HG03159 (cell line): Measurements from ENCODE around the gene RPTOR.

Experiments used
- ATAC-seq: cut with Tn5 transposase; IDR thresholded peaks from one replicate; pipeline ENCODE4 v1.9.1; 2021; ENCODE audit warnings: mild to moderate bottlenecking, moderate library complexity; ENCODE audit not compliant: unreplicated experiment

Gene RPTOR

GRCh38 chr17:80998118-80998747, 453.6 kb downstream of the RPTOR start:
- no peak for ATAC-seq

GRCh38 chr17:80998748-80999535, 454.3 kb downstream of the RPTOR start:
- no peak for ATAC-seq

- ATAC-seq, result no peak
These were observed 455.1 kb downstream of the RPTOR start for GRCh38 chr17:80999536-81000333.

DNA sequence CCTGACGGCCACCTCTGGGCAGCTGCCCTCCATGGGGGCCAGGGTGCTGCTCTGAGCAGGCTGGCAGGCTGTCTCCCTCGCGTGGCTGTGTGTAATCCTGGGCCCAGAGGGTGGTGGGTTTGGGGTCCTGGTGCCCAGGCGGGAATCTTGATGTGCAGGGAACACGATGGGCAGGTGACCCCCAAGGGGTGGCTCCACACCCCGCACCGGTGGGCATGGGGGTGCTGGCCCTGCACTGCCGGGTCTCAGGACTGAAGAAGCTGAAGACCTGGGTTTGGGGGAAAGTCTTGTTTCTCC, 455.6 kb downstream of the RPTOR start:
- ATAC-seq, result no peak

- ATAC-seq, result no peak
These were observed 456.2 kb downstream of the RPTOR start for GRCh38 chr17:81000631-81001357.

DNA sequence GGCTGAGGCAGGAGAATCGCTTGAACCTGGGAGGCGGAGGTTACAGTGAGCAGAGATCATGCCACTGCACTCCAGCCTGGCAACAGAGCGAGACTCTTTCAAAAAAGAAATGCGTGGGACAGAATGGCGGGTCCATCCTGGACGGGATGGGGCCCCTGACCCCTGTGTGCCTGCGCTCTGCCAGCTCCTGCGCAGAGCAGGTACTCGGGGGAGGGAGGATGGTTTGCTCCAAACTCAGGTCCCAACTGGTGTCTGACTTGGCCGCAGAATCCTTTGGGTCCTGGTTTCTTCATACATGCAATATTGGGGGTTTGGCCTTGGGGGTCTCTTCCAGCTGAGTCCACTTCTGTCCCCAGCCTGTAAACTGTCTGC, 457.4 kb downstream of the RPTOR start:
- ATAC-seq, result no peak

DNA sequence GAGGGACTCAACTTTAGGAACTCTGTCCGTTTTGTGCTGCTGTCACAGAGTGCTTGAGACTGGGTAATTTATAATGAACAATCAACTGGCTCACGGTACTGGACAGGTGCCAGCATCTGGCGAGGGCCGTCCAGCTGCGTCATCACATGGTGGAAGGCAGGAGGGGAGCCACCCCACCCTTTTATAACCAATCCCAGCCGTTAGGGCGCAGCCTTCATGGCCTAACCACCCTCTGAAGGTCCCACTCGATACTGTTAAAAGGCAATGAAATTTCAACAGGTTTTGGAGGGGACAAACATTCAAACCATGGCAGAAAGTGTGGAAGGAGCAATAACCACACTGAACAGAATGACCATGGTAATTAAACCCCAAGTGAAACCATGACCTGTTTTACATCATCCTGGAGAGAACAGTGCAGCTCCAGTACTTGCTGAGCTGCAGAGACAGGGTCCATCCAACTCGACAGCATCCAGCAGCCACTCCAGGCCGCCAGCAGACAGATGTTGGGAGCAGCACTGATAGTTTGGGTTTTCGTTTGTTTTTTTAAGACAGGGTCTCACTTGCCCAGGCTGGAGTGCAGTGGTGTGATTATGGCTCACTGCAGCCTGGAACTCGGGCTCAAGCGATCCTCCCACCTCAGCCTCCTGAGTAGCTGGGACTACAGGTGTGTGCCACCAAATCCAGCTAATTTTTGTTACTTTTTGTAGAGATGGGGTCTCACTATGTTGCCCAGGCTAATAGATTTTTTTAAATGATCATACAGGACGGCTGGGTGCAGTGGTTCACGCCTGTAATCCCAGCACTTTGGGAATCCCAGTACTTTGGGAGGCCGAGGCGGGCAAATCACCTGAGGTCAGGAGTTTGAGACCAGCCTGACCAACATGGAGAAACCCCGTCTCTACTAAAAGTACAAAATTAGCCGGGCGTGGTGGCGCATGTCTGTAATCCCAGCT, 458.0 kb downstream of the RPTOR start:
- ATAC-seq, result no peak

DNA sequence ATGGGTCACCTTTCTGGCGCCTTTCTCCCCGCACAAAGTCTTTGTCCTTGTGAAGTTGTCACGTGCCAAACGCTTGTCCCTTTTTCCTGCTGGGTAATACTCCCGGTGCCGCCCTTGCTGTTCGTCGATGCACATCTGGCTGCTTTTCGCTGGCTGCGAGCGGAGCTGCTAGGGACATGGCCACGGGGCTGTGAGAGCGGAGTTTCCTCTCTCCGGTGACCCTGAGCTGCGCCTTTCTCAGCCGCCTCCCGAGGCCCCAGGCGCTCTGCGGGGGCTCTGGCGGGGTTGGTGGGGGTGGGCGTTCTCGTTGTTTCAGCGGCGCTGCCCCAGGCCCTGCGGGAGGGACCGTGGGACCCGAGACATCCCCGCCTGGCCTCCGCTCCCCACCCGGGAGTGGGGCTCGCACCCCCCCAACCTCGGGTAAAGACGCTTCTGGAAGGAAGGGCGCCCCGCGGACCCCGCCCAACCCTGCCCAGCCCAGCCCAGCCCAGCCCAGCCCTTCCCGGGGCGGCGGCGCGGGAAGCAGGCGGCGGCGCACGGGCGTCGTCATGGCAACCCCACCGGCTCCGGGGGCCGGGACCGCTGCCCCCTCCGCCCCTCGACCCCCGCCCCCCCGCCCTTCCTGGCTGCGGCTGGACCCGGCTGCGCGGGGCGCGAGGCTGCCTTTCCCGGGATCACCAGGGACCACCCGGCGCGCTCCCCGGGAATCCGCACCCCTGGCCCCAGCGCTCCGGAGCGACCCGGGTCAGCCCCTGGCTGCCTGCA, 459.3 kb downstream of the RPTOR start:
- no peak for ATAC-seq

GRCh38 chr17:81006891-81007290, 462.3 kb downstream of the RPTOR start:
- no peak for ATAC-seq

DNA sequence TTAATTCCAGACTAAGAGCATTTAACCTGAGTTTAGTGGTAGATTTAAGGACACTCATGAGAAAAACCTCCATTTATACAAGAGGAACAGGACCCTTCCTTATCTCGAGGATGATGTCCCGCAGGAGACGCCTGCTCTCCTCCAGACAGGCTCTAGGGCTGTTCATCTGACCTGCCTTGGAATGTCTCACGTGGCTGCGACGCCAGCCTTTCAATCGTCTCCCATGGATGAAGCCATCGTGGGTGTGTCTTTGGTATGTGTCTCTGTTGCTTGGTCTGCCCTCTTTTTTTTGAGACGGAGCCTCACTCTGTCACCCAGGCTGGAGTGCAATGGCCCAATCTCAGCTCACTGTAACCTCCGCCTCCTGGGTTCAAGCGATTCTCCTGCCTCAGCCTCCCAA, 463.5 kb downstream of the RPTOR start:
- no peak for ATAC-seq

DNA sequence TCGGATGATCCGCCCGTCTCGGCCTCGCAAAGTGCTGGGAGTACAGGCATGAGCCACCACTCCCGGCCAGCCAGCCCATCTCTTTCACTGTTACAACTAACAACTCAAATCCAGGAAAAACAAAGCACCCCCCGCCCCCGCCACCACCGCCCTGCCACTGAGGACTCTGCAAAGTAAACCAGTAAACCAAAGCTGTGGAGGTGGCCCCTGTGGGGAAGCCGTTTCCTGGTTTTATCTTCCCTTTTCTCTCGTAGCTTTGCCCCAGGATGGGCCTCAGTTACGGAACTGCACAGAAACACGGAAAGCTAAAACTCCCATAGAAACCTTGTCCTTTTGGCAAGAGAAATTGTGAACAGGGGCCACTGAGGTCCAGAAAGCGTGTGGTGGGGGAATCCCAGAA, 464.5 kb downstream of the RPTOR start:
- ATAC-seq, result no peak

DNA sequence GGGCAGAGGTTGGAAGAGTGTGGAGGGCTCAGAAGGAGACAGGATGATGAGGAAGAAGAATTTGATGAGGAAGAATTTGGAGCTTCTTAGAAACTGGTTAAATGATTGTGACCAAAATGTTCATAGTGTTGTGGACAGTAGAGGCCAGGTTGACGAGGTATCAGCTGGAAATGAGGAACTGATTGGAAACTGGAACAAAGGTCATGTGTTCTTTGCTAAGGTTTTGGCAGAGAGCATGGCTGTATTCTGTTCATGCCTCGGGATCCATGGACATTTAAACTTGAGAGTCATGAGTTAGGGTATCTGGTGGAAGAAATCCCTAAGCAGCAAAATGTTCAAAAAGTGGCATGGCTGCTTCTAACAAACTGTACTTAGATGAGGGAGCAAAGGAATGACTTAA, 466.3 kb downstream of the RPTOR start:
- ATAC-seq, result no peak

- ATAC-seq, result no peak
These were observed 467.3 kb downstream of the RPTOR start for GRCh38 chr17:81011951-81012350.

GRCh38 chr17:81012574-81013447, 468.2 kb downstream of the RPTOR start:
- ATAC-seq, result no peak

DNA sequence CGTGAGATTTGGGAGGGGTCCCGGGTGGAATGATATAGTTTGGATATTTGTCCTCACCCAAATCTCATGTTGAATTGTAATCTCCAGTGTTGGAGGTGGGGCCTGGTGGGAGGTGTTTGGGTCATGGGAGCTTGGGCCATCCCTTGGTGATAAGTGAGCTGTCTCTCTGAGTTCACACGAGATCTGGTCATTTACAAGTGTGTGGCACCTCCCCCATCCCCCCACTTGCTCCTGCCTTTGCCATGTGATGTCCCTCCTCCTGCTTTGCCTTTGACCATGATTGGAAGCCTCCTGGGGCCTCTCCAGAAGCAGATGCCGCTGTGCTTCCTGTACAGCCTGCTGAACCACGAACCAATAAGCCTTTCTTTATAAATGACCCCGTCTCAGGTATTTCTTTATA, 469.0 kb downstream of the RPTOR start:
- no peak for ATAC-seq

GRCh38 chr17:81015136-81015535, 470.5 kb downstream of the RPTOR start:
- no peak for ATAC-seq
